GM23338 (cell line): Measurements from ENCODE around the gene RUNX1. TPM values are rescaled to one million over a fixed set of nuclear protein-coding genes. Genes with fewer than 3 reads are reported as not detected.

Source experiments
- ATAC-seq: fragments of 200-7000 bp; cut with Tn5 transposase; 3 replicates; pipeline ENCODE4 v1.9.1; 2020
- DNase-seq: peaks from one replicate; pipeline ENCODE4 v3.0.0-alpha.2; 2015; ENCODE audit warnings: low spot score
- H2AFZ ChIP-seq: fragments of 200-600 bp; sonication (generic); 2 replicates; pipeline ENCODE4 v1.8.0; 2016; ENCODE audit warnings: antibody characterized with exemption, mild to moderate bottlenecking, moderate library complexity
- H3F3A ChIP-seq: fragments of 200-600 bp; sonication (generic); replicated peaks from 2 replicates; pipeline ENCODE4 v1.8.0; 2017; ENCODE audit warnings: antibody characterized with exemption, mixed run types, low read depth
- H3K27ac ChIP-seq: fragments of 200-600 bp; sonication (generic); 2 replicates; pipeline ENCODE4 v1.6.1; 2016; ENCODE audit warnings: low read depth
- H3K27me3 ChIP-seq: fragments of 200-600 bp; sonication (generic); 2 replicates; pipeline ENCODE4 v1.8.0; 2016; ENCODE audit warnings: mild to moderate bottlenecking, mixed run types, moderate library complexity; ENCODE audit not compliant: insufficient read depth
- H3K36me3 ChIP-seq: fragments of 200-600 bp; sonication (generic); 2 replicates; pipeline ENCODE4 v1.8.0; 2016; ENCODE audit warnings: mild to moderate bottlenecking; ENCODE audit not compliant: insufficient read depth
- H3K4me1 ChIP-seq: fragments of 200-600 bp; sonication (generic); 2 replicates; pipeline ENCODE4 v1.8.0; 2016; ENCODE audit warnings: mild to moderate bottlenecking, moderate library complexity; ENCODE audit not compliant: insufficient read depth
- H3K4me2 ChIP-seq: fragments of 200-600 bp; sonication (generic); 2 replicates; pipeline ENCODE4 v1.7.1; 2017; ENCODE audit warnings: mixed run types
- H3K4me3 ChIP-seq: fragments of 200-600 bp; sonication (generic); 2 replicates; pipeline ENCODE4 v1.6.1; 2016; ENCODE audit warnings: mixed run types
- H3K79me2 ChIP-seq: fragments of 200-600 bp; sonication (generic); replicated peaks from 2 replicates; pipeline ENCODE4 v1.8.0; 2017; ENCODE audit warnings: mild to moderate bottlenecking; ENCODE audit not compliant: insufficient read depth
- H3K9me2 ChIP-seq: fragments of 200-600 bp; sonication (generic); 2 replicates; pipeline ENCODE4 v1.8.0; 2017; ENCODE audit not compliant: insufficient read depth
- H4K20me1 ChIP-seq: fragments of 200-600 bp; sonication (generic); replicated peaks from 2 replicates; pipeline ENCODE4 v1.8.0; 2017; ENCODE audit warnings: mild to moderate bottlenecking; ENCODE audit not compliant: insufficient read depth
- H3K27ac Mint-ChIP-seq: 2 replicates; pipeline ENCODE4 v1.8.0; 2020; ENCODE audit warnings: inconsistent platforms, mild to moderate bottlenecking, moderate library complexity, mixed read lengths
- H3K27me3 Mint-ChIP-seq: 3 replicates; pipeline ENCODE4 v1.8.0; 2022; ENCODE audit warnings: low read depth, mild to moderate bottlenecking, moderate library complexity, mixed read lengths, inconsistent platforms; ENCODE audit not compliant: insufficient read depth, poor library complexity
- H3K36me3 Mint-ChIP-seq: 3 replicates; pipeline ENCODE4 v1.8.0; 2021; ENCODE audit warnings: low read depth, mild to moderate bottlenecking, inconsistent platforms, moderate library complexity, mixed read lengths
- H3K4me1 Mint-ChIP-seq: 3 replicates; pipeline ENCODE4 v1.8.0; 2020; ENCODE audit warnings: mild to moderate bottlenecking, inconsistent platforms, mixed read lengths
- H3K4me3 Mint-ChIP-seq: 3 replicates; pipeline ENCODE4 v1.8.0; 2021; ENCODE audit warnings: moderate library complexity, mild to moderate bottlenecking, inconsistent platforms, mixed read lengths
- H3K9me3 Mint-ChIP-seq: 3 replicates; pipeline ENCODE4 v1.8.0; 2020; ENCODE audit warnings: moderate library complexity, mild to moderate bottlenecking, inconsistent platforms, mixed read lengths
- ETS1 ChIP-seq: IDR thresholded peaks from 2 replicates; pipeline ENCODE4 v1.6.1; 2016; ENCODE audit warnings: antibody characterized with exemption
- EZH2 ChIP-seq: fragments of 200-600 bp; sonication (generic); IDR thresholded peaks from one replicate; pipeline ENCODE4 v1.8.0; 2017; ENCODE audit warnings: antibody characterized with exemption, mild to moderate bottlenecking, low read depth; ENCODE audit not compliant: unreplicated experiment
- EZH2phosphoT487 ChIP-seq: fragments of 200-600 bp; sonication (generic); IDR thresholded peaks from one replicate; pipeline ENCODE4 v1.8.1; 2018; ENCODE audit warnings: antibody characterized with exemption; ENCODE audit not compliant: unreplicated experiment
- JUNB ChIP-seq: IDR thresholded peaks from one replicate; pipeline ENCODE4 v1.6.1; 2016; ENCODE audit warnings: antibody characterized with exemption; ENCODE audit not compliant: unreplicated experiment
- NANOG ChIP-seq: IDR thresholded peaks from 2 replicates; pipeline ENCODE4 v1.6.1; 2016; ENCODE audit warnings: antibody characterized with exemption, borderline replicate concordance
- STAT1 ChIP-seq: IDR thresholded peaks from one replicate; pipeline ENCODE4 v1.6.1; 2016; ENCODE audit warnings: antibody characterized with exemption; ENCODE audit not compliant: unreplicated experiment
- ZNF114 ChIP-seq: fragments of 250-450 bp; sonication (Bioruptor Pico); IDR thresholded peaks from 2 replicates; pipeline ENCODE4 v1.5.0; 2020; ENCODE audit warnings: mild to moderate bottlenecking, moderate library complexity
- polyA plus RNA-seq: library from polyadenylated mRNA; unstranded; fragments of >200 nt; fragmentation: Nextera tagmentation; extraction: Ambion mirVana; gene quantifications from 2 replicates; pipeline ENCODE4 v1.2.1, GENCODE V29; 2016
- total RNA-seq: library from RNA; depleted of rRNA; stranded (reverse); fragments of >200 nt; shearing (Covaris generic); gene quantifications from 2 replicates; pipeline ENCODE4 v1.2.3, GENCODE V29; 2014
- TF ChIP-seq, protein P1 (sequence below): fragments of 250-450 bp; sonication (Bioruptor Pico); IDR thresholded peaks from 2 replicates; pipeline ENCODE4 v1.5.0; 2020; ENCODE audit warnings: mild to moderate bottlenecking, moderate library complexity
- TF ChIP-seq, protein P2 (sequence below), 2 experiments: fragments of 200-600 bp in 1 of 2; sonication (generic) in 1 of 2; conservative IDR thresholded peaks; 2 replicates each; pipeline versions ENCODE4 v1.5.1 to v1.6.1; 2016 to 2017; ENCODE audit warnings: antibody characterized with exemption in 2 of 2, low read depth in 2 of 2, mild to moderate bottlenecking in 2 of 2, moderate library complexity in 1 of 2

Gene RUNX1
- total and polyA plus RNA-seq, 2 experiments from 2014 or later: 0.29 to 1.1 TPM

DNA sequence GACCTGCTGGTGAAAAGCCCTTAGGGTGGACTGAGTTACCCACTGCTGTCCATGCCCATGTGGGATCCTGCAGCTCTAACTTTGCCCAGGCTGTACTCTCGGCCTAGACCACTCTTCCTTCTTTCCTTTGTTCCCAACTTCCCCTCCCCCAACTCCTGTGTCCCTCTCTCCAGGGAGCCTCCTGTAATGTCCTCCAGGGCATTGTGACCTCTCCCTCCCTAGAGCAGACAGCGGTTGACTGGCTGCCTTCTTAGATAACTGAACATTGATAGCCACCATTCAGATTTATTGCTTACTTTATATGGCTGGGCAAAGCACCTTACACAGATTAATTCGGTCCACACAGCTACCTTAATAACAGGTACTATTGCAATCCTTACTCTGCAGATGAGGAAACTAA is 5.0 kb downstream of the RUNX1 start (continued):
- TF ChIP-seq, protein P1, sequence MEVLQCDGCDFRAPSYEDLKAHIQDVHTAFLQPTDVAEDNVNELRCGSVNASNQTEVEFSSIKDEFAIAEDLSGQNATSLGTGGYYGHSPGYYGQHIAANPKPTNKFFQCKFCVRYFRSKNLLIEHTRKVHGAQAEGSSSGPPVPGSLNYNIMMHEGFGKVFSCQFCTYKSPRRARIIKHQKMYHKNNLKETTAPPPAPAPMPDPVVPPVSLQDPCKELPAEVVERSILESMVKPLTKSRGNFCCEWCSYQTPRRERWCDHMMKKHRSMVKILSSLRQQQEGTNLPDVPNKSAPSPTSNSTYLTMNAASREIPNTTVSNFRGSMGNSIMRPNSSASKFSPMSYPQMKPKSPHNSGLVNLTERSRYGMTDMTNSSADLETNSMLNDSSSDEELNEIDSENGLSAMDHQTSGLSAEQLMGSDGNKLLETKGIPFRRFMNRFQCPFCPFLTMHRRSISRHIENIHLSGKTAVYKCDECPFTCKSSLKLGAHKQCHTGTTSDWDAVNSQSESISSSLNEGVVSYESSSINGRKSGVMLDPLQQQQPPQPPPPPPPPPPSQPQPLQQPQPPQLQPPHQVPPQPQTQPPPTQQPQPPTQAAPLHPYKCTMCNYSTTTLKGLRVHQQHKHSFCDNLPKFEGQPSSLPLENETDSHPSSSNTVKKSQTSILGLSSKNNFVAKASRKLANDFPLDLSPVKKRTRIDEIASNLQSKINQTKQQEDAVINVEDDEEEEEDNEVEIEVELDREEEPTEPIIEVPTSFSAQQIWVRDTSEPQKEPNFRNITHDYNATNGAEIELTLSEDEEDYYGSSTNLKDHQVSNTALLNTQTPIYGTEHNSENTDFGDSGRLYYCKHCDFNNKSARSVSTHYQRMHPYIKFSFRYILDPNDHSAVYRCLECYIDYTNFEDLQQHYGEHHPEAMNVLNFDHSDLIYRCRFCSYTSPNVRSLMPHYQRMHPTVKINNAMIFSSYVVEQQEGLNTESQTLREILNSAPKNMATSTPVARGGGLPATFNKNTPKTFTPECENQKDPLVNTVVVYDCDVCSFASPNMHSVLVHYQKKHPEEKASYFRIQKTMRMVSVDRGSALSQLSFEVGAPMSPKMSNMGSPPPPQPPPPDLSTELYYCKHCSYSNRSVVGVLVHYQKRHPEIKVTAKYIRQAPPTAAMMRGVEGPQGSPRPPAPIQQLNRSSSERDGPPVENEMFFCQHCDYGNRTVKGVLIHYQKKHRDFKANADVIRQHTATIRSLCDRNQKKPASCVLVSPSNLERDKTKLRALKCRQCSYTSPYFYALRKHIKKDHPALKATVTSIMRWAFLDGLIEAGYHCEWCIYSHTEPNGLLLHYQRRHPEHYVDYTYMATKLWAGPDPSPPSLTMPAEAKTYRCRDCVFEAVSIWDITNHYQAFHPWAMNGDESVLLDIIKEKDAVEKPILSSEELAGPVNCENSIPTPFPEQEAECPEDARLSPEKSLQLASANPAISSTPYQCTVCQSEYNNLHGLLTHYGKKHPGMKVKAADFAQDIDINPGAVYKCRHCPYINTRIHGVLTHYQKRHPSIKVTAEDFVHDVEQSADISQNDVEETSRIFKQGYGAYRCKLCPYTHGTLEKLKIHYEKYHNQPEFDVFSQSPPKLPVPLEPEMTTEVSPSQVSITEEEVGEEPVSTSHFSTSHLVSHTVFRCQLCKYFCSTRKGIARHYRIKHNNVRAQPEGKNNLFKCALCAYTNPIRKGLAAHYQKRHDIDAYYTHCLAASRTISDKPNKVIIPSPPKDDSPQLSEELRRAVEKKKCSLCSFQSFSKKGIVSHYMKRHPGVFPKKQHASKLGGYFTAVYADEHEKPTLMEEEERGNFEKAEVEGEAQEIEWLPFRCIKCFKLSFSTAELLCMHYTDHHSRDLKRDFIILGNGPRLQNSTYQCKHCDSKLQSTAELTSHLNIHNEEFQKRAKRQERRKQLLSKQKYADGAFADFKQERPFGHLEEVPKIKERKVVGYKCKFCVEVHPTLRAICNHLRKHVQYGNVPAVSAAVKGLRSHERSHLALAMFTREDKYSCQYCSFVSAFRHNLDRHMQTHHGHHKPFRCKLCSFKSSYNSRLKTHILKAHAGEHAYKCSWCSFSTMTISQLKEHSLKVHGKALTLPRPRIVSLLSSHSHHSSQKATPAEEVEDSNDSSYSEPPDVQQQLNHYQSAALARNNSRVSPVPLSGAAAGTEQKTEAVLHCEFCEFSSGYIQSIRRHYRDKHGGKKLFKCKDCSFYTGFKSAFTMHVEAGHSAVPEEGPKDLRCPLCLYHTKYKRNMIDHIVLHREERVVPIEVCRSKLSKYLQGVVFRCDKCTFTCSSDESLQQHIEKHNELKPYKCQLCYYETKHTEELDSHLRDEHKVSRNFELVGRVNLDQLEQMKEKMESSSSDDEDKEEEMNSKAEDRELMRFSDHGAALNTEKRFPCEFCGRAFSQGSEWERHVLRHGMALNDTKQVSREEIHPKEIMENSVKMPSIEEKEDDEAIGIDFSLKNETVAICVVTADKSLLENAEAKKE (CRISPR knock-in tag): no peak
- TF ChIP-seq, protein P2, sequence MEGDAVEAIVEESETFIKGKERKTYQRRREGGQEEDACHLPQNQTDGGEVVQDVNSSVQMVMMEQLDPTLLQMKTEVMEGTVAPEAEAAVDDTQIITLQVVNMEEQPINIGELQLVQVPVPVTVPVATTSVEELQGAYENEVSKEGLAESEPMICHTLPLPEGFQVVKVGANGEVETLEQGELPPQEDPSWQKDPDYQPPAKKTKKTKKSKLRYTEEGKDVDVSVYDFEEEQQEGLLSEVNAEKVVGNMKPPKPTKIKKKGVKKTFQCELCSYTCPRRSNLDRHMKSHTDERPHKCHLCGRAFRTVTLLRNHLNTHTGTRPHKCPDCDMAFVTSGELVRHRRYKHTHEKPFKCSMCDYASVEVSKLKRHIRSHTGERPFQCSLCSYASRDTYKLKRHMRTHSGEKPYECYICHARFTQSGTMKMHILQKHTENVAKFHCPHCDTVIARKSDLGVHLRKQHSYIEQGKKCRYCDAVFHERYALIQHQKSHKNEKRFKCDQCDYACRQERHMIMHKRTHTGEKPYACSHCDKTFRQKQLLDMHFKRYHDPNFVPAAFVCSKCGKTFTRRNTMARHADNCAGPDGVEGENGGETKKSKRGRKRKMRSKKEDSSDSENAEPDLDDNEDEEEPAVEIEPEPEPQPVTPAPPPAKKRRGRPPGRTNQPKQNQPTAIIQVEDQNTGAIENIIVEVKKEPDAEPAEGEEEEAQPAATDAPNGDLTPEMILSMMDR (conservative IDR thresholded peaks at IDR 0.05; ENCODE audit: low read depth in 2 of 2): no peak

DNA sequence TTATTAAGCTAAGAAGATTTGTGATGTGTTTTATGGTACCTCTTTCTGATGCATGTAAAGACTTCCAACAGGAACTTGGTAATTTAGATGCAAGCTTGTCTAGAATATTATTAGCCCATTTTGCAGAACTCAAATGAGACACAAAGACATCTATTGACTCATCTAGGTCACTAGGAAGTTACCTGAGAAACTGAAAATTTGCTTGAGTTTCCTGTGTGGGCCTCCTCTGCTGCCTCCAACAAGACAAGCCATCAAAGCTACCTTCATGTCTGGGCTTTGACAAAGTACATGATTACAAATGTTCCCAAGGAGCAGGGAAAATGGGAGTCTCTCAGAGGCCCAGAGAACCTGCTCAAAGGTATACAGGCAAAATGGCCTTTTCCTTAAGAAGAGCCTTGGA is 5.6 kb downstream of the RUNX1 start:
- Histone ChIP-seq H3K27me3 (no peaks in the 10 kb centered on the region), H3K9me2 (no peaks in the 10 kb centered on the region; the same call in 1 of the 2 replicates), H3K36me3 (no peaks in the 10 kb centered on the region), H3K79me2 (no peaks in the 10 kb centered on the region), H2AFZ (peak overlapping the region; percentile 50; the same call in 1 of the 2 replicates), H3K4me3 (no peak overlapping the region), H3K27ac (no peak overlapping the region), H3F3A (no peaks in the 10 kb centered on the region), H3K4me2 (no peak overlapping the region), H4K20me1 (no peaks in the 10 kb centered on the region), H3K4me1 (no peaks in the 10 kb centered on the region; the same call in 1 of the 2 replicates)
- H3K4me1 Mint-ChIP-seq: peaks cover 30% of the 10 kb centered on the region
- H3K4me3 Mint-ChIP-seq: no peak overlapping the region
- H3K27ac Mint-ChIP-seq: no peak overlapping the region
- H3K9me3 Mint-ChIP-seq: peaks cover 3% of the 10 kb centered on the region; the same call in 1 of the 3 replicates
- DNase-seq: no peak
- H3K36me3 Mint-ChIP-seq: no peaks in the 10 kb centered on the region
- H3K27me3 Mint-ChIP-seq: peaks cover 6% of the 10 kb centered on the region
- no peak for ATAC-seq
- TF ChIP-seq STAT1: no peak
- no peak for TF ChIP-seq ZNF114 (CRISPR knock-in tag)
- TF ChIP-seq NANOG: no peak
- no peak for TF ChIP-seq JUNB
- no peak for TF ChIP-seq EZH2phosphoT487
- no peak for TF ChIP-seq EZH2
- TF ChIP-seq ETS1: no peak
